ENCODE data around the gene FBXO3.
"Not testable (repeated sequence)": the region's sequence is repeated elsewhere in the genome, so short reads cannot be mapped to it uniquely, and the experiment has no call there.

The FBXO3 gene, protein sequence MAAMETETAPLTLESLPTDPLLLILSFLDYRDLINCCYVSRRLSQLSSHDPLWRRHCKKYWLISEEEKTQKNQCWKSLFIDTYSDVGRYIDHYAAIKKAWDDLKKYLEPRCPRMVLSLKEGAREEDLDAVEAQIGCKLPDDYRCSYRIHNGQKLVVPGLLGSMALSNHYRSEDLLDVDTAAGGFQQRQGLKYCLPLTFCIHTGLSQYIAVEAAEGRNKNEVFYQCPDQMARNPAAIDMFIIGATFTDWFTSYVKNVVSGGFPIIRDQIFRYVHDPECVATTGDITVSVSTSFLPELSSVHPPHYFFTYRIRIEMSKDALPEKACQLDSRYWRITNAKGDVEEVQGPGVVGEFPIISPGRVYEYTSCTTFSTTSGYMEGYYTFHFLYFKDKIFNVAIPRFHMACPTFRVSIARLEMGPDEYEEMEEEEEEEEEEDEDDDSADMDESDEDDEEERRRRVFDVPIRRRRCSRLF

GRCh38 chr11:33773987-33774735 is at the start of gene FBXO3:
Gene FBXO3, minus strand, starts transcription at chr11:33774520. Its CDS starts 23 bp downstream, at chr11:33774497.
- DNase-seq (ENCODE audit: low read depth, low spot score), result peak; percentile 90

GRCh38 chr11:33822981-33823380 is 48.7 kb upstream of the FBXO3 start:
- DNase-seq (ENCODE audit: low read depth, low spot score), result not testable (repeated sequence)

DNA sequence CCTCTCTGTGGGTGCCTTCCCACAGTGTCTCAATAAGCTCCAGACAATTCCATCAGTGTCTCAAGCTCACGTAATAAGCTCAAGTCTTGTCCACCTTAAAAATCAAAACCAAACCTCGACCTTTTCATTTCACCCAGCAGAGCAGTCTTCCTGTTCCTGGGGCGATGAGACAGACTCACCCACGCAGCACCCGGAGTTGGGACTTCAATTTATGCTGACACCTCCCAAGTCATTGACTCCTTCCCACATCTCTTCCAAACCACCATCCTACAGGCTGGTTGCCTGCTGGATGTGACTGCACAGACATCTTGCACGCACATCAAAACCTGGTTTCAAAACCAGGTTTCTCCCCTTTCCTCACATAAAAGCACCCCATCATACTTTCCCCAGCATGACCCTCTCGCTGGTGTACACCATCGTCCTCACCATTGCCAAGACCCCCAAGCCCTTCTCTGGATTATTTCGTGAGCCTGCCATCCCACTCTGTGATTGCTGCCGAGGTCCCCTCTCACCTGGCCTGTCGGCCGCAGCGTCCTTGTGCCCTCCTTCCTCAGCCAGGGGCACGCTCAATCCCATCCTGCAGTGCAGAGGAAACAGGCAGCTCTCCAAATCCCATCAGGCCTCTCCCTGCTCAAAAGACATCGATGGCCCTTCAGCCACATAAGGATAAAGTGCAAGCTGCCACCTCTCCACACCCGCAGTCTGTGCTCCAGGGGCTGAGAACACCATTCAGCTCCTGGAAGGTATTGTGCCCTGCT is 45.1 kb upstream of the FBXO3 start:
- no peak for DNase-seq (ENCODE audit: low read depth, low spot score)

DNA sequence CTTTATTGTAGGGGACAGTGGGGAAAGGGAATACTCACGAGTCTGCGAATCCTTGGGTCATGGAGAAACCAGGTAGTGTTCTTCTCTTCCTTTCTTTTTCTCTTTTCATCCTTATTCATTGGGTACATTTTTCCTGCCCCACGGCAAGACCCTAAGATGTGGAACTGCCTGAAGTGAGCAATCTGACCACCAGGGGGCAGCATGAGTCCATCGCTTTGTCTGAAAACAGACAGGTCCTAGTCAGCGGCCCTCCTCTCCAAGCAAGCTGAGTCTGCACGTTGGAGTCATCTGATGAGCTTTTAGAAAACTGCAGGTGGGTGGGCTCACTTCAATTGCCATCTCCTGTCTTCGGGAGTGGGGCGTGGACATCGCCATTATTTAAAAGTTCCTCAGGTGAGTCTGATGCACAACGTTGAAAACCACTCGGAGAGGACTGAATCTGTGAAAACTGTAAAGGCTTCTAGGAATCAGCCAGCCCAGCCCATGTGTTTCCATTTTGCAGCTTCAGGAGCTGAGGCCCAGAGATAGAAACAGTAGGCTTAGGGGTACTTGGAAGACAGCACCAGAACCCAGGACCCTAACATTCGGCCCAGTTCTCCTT is 34.0 kb upstream of the FBXO3 start:
- DNase-seq (ENCODE audit: low read depth, low spot score), result peak; percentile 85

DNA sequence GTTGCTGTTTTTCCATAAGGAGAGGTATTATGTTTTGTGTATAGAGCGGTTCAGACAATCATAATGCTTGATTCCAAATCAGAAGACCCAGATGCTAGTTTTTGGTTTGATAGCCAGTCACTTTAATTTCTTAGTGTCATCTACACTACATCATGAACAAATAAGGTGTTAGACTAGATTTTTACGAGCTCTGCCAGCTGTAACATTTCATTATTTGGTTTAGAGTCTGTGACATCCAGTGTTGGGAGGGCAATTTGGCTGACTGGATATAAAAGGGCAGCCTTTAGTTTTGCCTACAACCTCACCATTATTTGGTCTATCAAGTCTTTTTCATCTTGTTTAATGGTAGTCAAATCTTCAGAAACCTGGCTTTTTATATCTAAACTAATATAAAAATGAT is 30.2 kb upstream of the FBXO3 start:
- DNase-seq (ENCODE audit: low read depth, low spot score), result no peak

- peak; percentile 93 for DNase-seq (ENCODE audit: low read depth, low spot score)
Measured at GRCh38 chr11:33802194-33802950, 28.1 kb upstream of the FBXO3 start.

- no peak for DNase-seq (ENCODE audit: low read depth, low spot score)
Measured at GRCh38 chr11:33801821-33802193, 27.5 kb upstream of the FBXO3 start.

GRCh38 chr11:33797879-33798278 is 23.6 kb upstream of the FBXO3 start:
- no peak for DNase-seq (ENCODE audit: low read depth, low spot score)

GRCh38 chr11:33790040-33790439 is 15.7 kb upstream of the FBXO3 start:
- DNase-seq (ENCODE audit: low read depth, low spot score), result no peak

- not testable (repeated sequence) for DNase-seq (ENCODE audit: low read depth, low spot score)
Measured at GRCh38 chr11:33788095-33788494, 13.8 kb upstream of the FBXO3 start.

GRCh38 chr11:33787076-33787475 is 12.8 kb upstream of the FBXO3 start:
- no peak for DNase-seq (ENCODE audit: low read depth, low spot score)

- DNase-seq (ENCODE audit: low read depth, low spot score), result no peak
Measured at GRCh38 chr11:33785609-33786008, 11.3 kb upstream of the FBXO3 start.

DNA sequence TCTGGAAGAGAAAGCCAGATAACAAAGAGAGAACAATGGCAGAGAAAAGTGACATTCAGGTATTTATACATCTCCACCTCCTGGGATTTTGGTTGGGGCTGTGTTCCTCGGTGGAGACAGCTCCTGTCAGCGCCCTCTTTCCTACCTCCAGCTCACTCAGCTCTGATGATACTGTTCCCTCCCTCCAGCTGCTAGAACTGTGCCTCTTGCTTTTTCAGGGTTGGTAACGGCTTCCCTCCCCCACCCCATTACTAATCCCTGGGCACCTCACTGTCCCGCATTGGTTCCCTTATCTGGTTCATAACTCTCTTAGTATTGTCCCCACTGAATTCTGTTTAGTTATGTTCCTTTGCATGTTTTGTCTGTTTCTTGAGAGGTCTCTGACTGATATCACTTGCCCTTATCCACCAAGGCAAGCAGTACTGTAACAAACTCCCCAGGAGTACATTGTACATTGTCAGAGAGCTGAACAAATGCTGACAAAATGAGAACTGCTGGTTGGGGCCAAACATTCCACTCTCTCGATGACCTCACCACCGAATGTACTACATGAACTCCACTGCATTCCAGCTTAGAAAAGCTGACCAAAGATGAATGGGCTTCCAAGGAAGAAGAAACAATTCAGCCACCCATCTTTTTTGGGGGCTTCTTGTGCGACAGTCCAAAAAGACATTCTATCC is 5.7 kb upstream of the FBXO3 start:
- DNase-seq (ENCODE audit: low read depth, low spot score), result peak; percentile 17

DNA sequence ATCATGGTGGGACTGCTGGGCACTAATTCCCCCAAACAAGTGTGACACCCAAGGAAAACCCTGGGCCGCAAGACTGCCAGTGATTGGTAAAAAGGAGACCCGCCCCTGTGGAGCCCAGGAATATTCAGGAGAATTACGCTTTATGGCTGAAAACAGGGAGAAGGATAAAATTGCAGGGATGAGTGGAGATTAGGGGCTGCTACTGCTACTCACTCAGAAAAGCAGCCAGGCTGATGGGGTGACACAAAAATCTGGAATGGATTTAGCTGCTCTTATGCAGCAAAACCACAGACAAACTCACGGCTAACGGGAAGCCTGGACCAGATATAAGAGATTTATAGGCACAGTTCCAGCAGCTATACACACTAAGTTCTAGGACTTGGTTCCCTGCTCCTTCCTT is 4.4 kb upstream of the FBXO3 start:
- DNase-seq (ENCODE audit: low read depth, low spot score), result no peak

DNA sequence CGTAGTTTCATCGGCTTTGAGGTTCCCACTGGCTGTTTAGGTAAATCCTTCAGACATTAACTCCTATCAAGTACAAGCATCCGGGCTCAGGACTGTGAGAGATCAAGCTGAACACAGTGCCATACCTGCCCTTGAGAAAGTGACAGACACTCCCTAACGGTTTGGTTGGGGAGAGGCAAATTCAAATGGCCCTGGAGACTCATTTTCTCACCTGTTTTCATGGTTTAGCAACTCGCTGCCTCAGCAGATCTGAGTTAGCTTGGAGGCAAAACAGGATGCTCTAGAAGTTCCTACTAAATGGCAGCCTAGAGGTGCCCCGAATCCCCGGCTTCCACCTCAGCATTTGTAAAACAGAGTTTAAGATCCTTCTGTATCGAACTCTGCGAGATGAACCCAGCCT is 3.6 kb upstream of the FBXO3 start:
- no peak for DNase-seq (ENCODE audit: low read depth, low spot score)

- DNase-seq (ENCODE audit: low read depth, low spot score), result no peak
Measured at GRCh38 chr11:33775832-33776470, 1.6 kb upstream of the FBXO3 start.

- DNase-seq (ENCODE audit: low read depth, low spot score), result no peak
Measured at GRCh38 chr11:33775467-33775807, 1.1 kb upstream of the FBXO3 start.

GRCh38 chr11:33774736-33775466 is 581 bp upstream of the FBXO3 start:
- DNase-seq (ENCODE audit: low read depth, low spot score), result no peak

- no peak for DNase-seq (ENCODE audit: low read depth, low spot score)
Measured at GRCh38 chr11:33773404-33773986, 825 bp downstream of the FBXO3 start.
